Measurements from ENCODE around the gene SEMA3D.

The SEMA3D gene

GRCh38 chr7:85165263-85165662 is 21.6 kb downstream of the SEMA3D start:
- Mint-ChIP-seq H3K27me3 (no peaks in the 10 kb centered on the region), H3K4me1 (ENCODE audit: low read depth) (peaks cover 3% of the 10 kb centered on the region), H3K27ac (no peak overlapping the region), H3K4me3 (no peak overlapping the region), H3K9me3 (peaks cover 5% of the 10 kb centered on the region), H3K36me3 (ENCODE audit: low read depth) (no peaks in the 10 kb centered on the region)

- Mint-ChIP-seq H3K4me1 (ENCODE audit: low read depth) (peaks cover 5% of the 10 kb centered on the region), H3K27ac (no peak overlapping the region), H3K27me3 (no peaks in the 10 kb centered on the region), H3K9me3 (peaks cover 11% of the 10 kb centered on the region), H3K36me3 (ENCODE audit: low read depth) (no peaks in the 10 kb centered on the region), H3K4me3 (no peak overlapping the region)
Observed at GRCh38 chr7:85164376-85164775, 22.5 kb downstream of the SEMA3D start.

- Mint-ChIP-seq H3K27ac (no peak overlapping the region), H3K4me3 (no peak overlapping the region), H3K4me1 (ENCODE audit: low read depth) (peaks cover 5% of the 10 kb centered on the region), H3K9me3 (peaks cover 27% of the 10 kb centered on the region), H3K36me3 (ENCODE audit: low read depth) (no peaks in the 10 kb centered on the region), H3K27me3 (no peaks in the 10 kb centered on the region)
Observed at GRCh38 chr7:85162721-85163120, 24.1 kb downstream of the SEMA3D start.

- H3K36me3 Mint-ChIP-seq (ENCODE audit: low read depth) = no peaks in the 10 kb centered on the region
- H3K9me3 Mint-ChIP-seq = peaks cover 27% of the 10 kb centered on the region
- H3K27ac Mint-ChIP-seq = peak overlapping the region; percentile 32
- H3K4me3 Mint-ChIP-seq = no peak overlapping the region
- H3K4me1 Mint-ChIP-seq (ENCODE audit: low read depth) = peaks cover 5% of the 10 kb centered on the region
- H3K27me3 Mint-ChIP-seq = no peaks in the 10 kb centered on the region
Observed at GRCh38 chr7:85160223-85160622, 26.6 kb downstream of the SEMA3D start.

- Mint-ChIP-seq H3K4me3 (no peak overlapping the region), H3K36me3 (ENCODE audit: low read depth) (no peaks in the 10 kb centered on the region), H3K27me3 (no peaks in the 10 kb centered on the region), H3K27ac (no peak overlapping the region), H3K9me3 (peaks cover 27% of the 10 kb centered on the region), H3K4me1 (ENCODE audit: low read depth) (peaks cover 5% of the 10 kb centered on the region)
Observed at GRCh38 chr7:85159003-85159402, 27.9 kb downstream of the SEMA3D start.

- Mint-ChIP-seq H3K27me3 (no peaks in the 10 kb centered on the region), H3K27ac (no peak overlapping the region), H3K4me1 (ENCODE audit: low read depth) (peaks cover 5% of the 10 kb centered on the region)
Observed at GRCh38 chr7:85156661-85157208, 30.1 kb downstream of the SEMA3D start.

GRCh38 chr7:85154282-85154937 is 32.4 kb downstream of the SEMA3D start:
- Mint-ChIP-seq H3K4me1 (ENCODE audit: low read depth) (no peaks in the 10 kb centered on the region), H3K9me3 (peaks cover 22% of the 10 kb centered on the region), H3K4me3 (no peak overlapping the region), H3K27me3 (no peaks in the 10 kb centered on the region), H3K36me3 (ENCODE audit: low read depth) (no peaks in the 10 kb centered on the region), H3K27ac (no peak overlapping the region)

More at GRCh38 chr7:85156661-85157208, 30.1 kb downstream of the SEMA3D start:
- no peaks in the 10 kb centered on the region for H3K36me3 Mint-ChIP-seq (ENCODE audit: low read depth)
- peaks cover 33% of the 10 kb centered on the region for H3K9me3 Mint-ChIP-seq
- H3K4me3 Mint-ChIP-seq = no peak overlapping the region

GRCh38 chr7:85153715-85154114 is 33.1 kb downstream of the SEMA3D start:
- peaks cover 15% of the 10 kb centered on the region for H3K9me3 Mint-ChIP-seq
- no peak overlapping the region for H3K4me3 Mint-ChIP-seq
- no peak overlapping the region for H3K27ac Mint-ChIP-seq
- H3K4me1 Mint-ChIP-seq (ENCODE audit: low read depth) = no peaks in the 10 kb centered on the region
- no peaks in the 10 kb centered on the region for H3K27me3 Mint-ChIP-seq
- no peaks in the 10 kb centered on the region for H3K36me3 Mint-ChIP-seq (ENCODE audit: low read depth)

GRCh38 chr7:85150624-85151023 is 36.2 kb downstream of the SEMA3D start:
- Mint-ChIP-seq H3K27me3 (no peaks in the 10 kb centered on the region), H3K27ac (no peak overlapping the region), H3K4me3 (no peak overlapping the region), H3K36me3 (ENCODE audit: low read depth) (no peaks in the 10 kb centered on the region), H3K9me3 (peaks cover 6% of the 10 kb centered on the region), H3K4me1 (ENCODE audit: low read depth) (no peaks in the 10 kb centered on the region)

GRCh38 chr7:85144771-85145170 is 42.1 kb downstream of the SEMA3D start:
- Mint-ChIP-seq H3K36me3 (ENCODE audit: low read depth) (no peaks in the 10 kb centered on the region), H3K4me1 (ENCODE audit: low read depth) (no peaks in the 10 kb centered on the region), H3K27me3 (no peaks in the 10 kb centered on the region), H3K4me3 (no peak overlapping the region), H3K9me3 (no peaks in the 10 kb centered on the region), H3K27ac (no peak overlapping the region)

GRCh38 chr7:85135977-85136376 is 50.9 kb downstream of the SEMA3D start:
- no peaks in the 10 kb centered on the region for H3K9me3 Mint-ChIP-seq

GRCh38 chr7:85133560-85133959 is 53.3 kb downstream of the SEMA3D start:
- H3K36me3 Mint-ChIP-seq (ENCODE audit: low read depth) = no peaks in the 10 kb centered on the region
- H3K27me3 Mint-ChIP-seq = no peaks in the 10 kb centered on the region
- H3K27ac Mint-ChIP-seq = no peak overlapping the region
- H3K9me3 Mint-ChIP-seq = no peaks in the 10 kb centered on the region
- no peak overlapping the region for H3K4me3 Mint-ChIP-seq
- no peaks in the 10 kb centered on the region for H3K4me1 Mint-ChIP-seq (ENCODE audit: low read depth)

More at GRCh38 chr7:85135977-85136376, 50.9 kb downstream of the SEMA3D start:
- H3K36me3 Mint-ChIP-seq (ENCODE audit: low read depth) = no peaks in the 10 kb centered on the region
- H3K4me3 Mint-ChIP-seq = no peak overlapping the region
- H3K27me3 Mint-ChIP-seq = no peaks in the 10 kb centered on the region
- no peaks in the 10 kb centered on the region for H3K4me1 Mint-ChIP-seq (ENCODE audit: low read depth)
- H3K27ac Mint-ChIP-seq = no peak overlapping the region

GRCh38 chr7:85133006-85133405 is 53.9 kb downstream of the SEMA3D start:
- Mint-ChIP-seq H3K9me3 (no peaks in the 10 kb centered on the region), H3K4me1 (ENCODE audit: low read depth) (no peaks in the 10 kb centered on the region), H3K27ac (no peak overlapping the region), H3K36me3 (ENCODE audit: low read depth) (no peaks in the 10 kb centered on the region), H3K27me3 (no peaks in the 10 kb centered on the region), H3K4me3 (no peak overlapping the region)

- Mint-ChIP-seq H3K9me3 (no peaks in the 10 kb centered on the region), H3K36me3 (ENCODE audit: low read depth) (no peaks in the 10 kb centered on the region), H3K4me3 (no peak overlapping the region), H3K27me3 (no peaks in the 10 kb centered on the region), H3K4me1 (ENCODE audit: low read depth) (no peaks in the 10 kb centered on the region), H3K27ac (no peak overlapping the region)
Observed at GRCh38 chr7:85130702-85131101, 56.2 kb downstream of the SEMA3D start.

GRCh38 chr7:85126383-85126782 is 60.5 kb downstream of the SEMA3D start:
- no peak overlapping the region for H3K4me3 Mint-ChIP-seq

GRCh38 chr7:85125651-85126131 is 61.2 kb downstream of the SEMA3D start:
- Mint-ChIP-seq H3K4me3 (no peak overlapping the region), H3K9me3 (no peaks in the 10 kb centered on the region)

More at GRCh38 chr7:85126383-85126782, 60.5 kb downstream of the SEMA3D start:
- no peaks in the 10 kb centered on the region for H3K4me1 Mint-ChIP-seq (ENCODE audit: low read depth)
- no peaks in the 10 kb centered on the region for H3K27me3 Mint-ChIP-seq
- no peaks in the 10 kb centered on the region for H3K9me3 Mint-ChIP-seq
- no peaks in the 10 kb centered on the region for H3K36me3 Mint-ChIP-seq (ENCODE audit: low read depth)
- H3K27ac Mint-ChIP-seq = no peak overlapping the region

More at GRCh38 chr7:85125651-85126131, 61.2 kb downstream of the SEMA3D start:
- Mint-ChIP-seq H3K4me1 (ENCODE audit: low read depth) (no peaks in the 10 kb centered on the region), H3K36me3 (ENCODE audit: low read depth) (no peaks in the 10 kb centered on the region), H3K27ac (no peak overlapping the region), H3K27me3 (no peaks in the 10 kb centered on the region)

Data from stimulated activated naive CD8-positive, alpha-beta T cell treated with anti-CD3 and anti-CD28 coated beads, Interleukin-15, Interleukin-2, amounts not matched to agents 100 ng/mL and 50 ng/mL, for 24 hours (primary cell).